GM12892 (cell line): ENCODE results near the gene TMTC3.

Experiments
- POLR2A ChIP-seq: IDR thresholded peaks from 2 replicates; pipeline ENCODE4 v1.6.1; 2011; ENCODE audit warnings: low read depth, low read length, control low read depth
- POLR2AphosphoS5 ChIP-seq: IDR thresholded peaks from 2 replicates; pipeline ENCODE4 v1.6.1; 2011; ENCODE audit warnings: low read depth, low read length, control low read depth

DNA sequence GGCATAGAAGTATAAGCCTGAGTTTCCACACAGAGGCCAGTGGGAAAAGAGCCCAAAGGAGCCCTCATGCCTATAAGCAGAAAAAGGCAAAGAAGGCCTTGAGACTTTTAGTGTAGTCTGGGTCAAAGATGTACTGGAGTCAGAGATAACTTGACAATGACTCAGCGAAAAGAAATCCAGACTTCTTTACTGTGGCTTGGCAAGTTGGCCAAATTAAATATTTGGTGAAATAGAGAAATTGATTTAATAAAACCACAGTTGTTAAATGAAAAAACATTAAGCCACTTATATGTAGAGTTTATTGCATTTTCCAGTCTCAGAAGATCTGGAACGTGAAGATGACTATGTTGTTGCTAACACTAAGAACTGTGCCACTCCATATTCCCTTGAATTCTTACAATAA lies 105.1 kb downstream of the TMTC3 start:
- no peak for TF ChIP-seq POLR2A
- no peak for TF ChIP-seq POLR2AphosphoS5
